GM21423 (cell line): ENCODE measurements around the gene ITGA6.

Experiments used
- ATAC-seq: cut with Tn5 transposase; IDR thresholded peaks from one replicate; pipeline ENCODE4 v1.9.1; 2021; ENCODE audit warnings: mild to moderate bottlenecking, moderate library complexity; ENCODE audit not compliant: unreplicated experiment

Gene ITGA6

GRCh38 chr2:172415865-172416183, 11.6 kb upstream of the ITGA6 start:
- no peak for ATAC-seq

- no peak for ATAC-seq
Observed at GRCh38 chr2:172416447-172417058, 10.8 kb upstream of the ITGA6 start.

- no peak for ATAC-seq
Observed at GRCh38 chr2:172420216-172420615, 7.2 kb upstream of the ITGA6 start.

- no peak for ATAC-seq
Observed at GRCh38 chr2:172423160-172423559, 4.2 kb upstream of the ITGA6 start.

- no peak for ATAC-seq
Observed at GRCh38 chr2:172425336-172425735, 2.0 kb upstream of the ITGA6 start.

GRCh38 chr2:172426635-172427255, 641 bp upstream of the ITGA6 start:
- no peak for ATAC-seq

GRCh38 chr2:172427990-172428831, 825 bp downstream of the ITGA6 start:
- ATAC-seq = no peak

- no peak for ATAC-seq
Observed at GRCh38 chr2:172428832-172429210, 1.4 kb downstream of the ITGA6 start.

- ATAC-seq = no peak
Observed at GRCh38 chr2:172429301-172429968, 2.0 kb downstream of the ITGA6 start.

- no peak for ATAC-seq
Observed at GRCh38 chr2:172430027-172430426, 2.6 kb downstream of the ITGA6 start.

- no peak for ATAC-seq
Observed at GRCh38 chr2:172430678-172431077, 3.3 kb downstream of the ITGA6 start.

GRCh38 chr2:172431463-172431862, 4.1 kb downstream of the ITGA6 start:
- ATAC-seq = no peak

- ATAC-seq = no peak
Observed at GRCh38 chr2:172431993-172432392, 4.6 kb downstream of the ITGA6 start.

GRCh38 chr2:172433144-172433543, 5.8 kb downstream of the ITGA6 start:
- no peak for ATAC-seq

- no peak for ATAC-seq
Observed at GRCh38 chr2:172434821-172435605, 7.6 kb downstream of the ITGA6 start.

- no peak for ATAC-seq
Observed at GRCh38 chr2:172435606-172435911, 8.2 kb downstream of the ITGA6 start.

GRCh38 chr2:172436889-172437288, 9.5 kb downstream of the ITGA6 start:
- no peak for ATAC-seq

GRCh38 chr2:172437419-172438341, 10.3 kb downstream of the ITGA6 start:
- ATAC-seq = peak; percentile 65

GRCh38 chr2:172438741-172439508, 11.5 kb downstream of the ITGA6 start:
- no peak for ATAC-seq
